Psoas muscle (tissue), 8 donors: ENCODE results near the gene MEX3A. TPM values are rescaled to one million over a fixed set of nuclear protein-coding genes. Genes with fewer than 3 reads are reported as not detected.

Source experiments
- ATAC-seq, 4 donors: fragments of 200-7000 bp; cut with Tn5 transposase; one replicate each; pipeline ENCODE4 v1.9.1; 2020; ENCODE audit warnings: moderate library complexity in 3 of 4, mild to moderate bottlenecking in 2 of 4
- DNase-seq, 2 donors: peaks; one replicate each; pipeline ENCODE4 v3.0.0-alpha.2; 2020
- H3K27ac ChIP-seq: fragments of 200-600 bp; one replicate; pipeline ENCODE4 v1.8.0; 2022
- H3K27me3 ChIP-seq, 3 donors: fragments of 200-600 bp in 1 of 3; one replicate each; pipeline versions ENCODE4 v1.6.1 to v1.8.0; 2013 to 2022; ENCODE audit warnings: low read length in 2 of 3, mild to moderate bottlenecking in 2 of 3, moderate library complexity in 1 of 3; ENCODE audit not compliant: insufficient read depth in 3 of 3
- H3K36me3 ChIP-seq, 2 donors: fragments of 200-600 bp in 1 of 2; one replicate each; pipeline versions ENCODE4 v1.6.1 to v1.8.0; 2013 to 2022; ENCODE audit warnings: low read depth in 1 of 2, mild to moderate bottlenecking in 1 of 2, moderate library complexity in 1 of 2; ENCODE audit not compliant: insufficient read depth in 1 of 2
- H3K4me1 ChIP-seq: fragments of 200-600 bp; one replicate; pipeline ENCODE4 v1.8.0; 2022
- H3K4me3 ChIP-seq: fragments of 200-600 bp; one replicate; pipeline ENCODE4 v1.8.0; 2022; ENCODE audit warnings: mild to moderate bottlenecking
- H3K9me3 ChIP-seq: fragments of 200-600 bp; one replicate; pipeline ENCODE4 v1.8.0; 2022
- WGBS, 3 donors: extraction: QIAGEN DNeasy Blood & Tissue Kit; methylation state at CpG; one replicate each; pipeline versions ENCODE4 v1.1.6 to v1.1.7; 2013; 5-methylcytosine and 5-hydroxymethylcytosine counted together
- intact Hi-C, 2 donors: fragments of 100-400 bp; cut with DNase I; formaldehyde crosslinking; loops; one replicate each; pipeline versions ENCODE4 v1.11.0 to v1.14.2; 2022
- polyA plus RNA-seq, 3 donors: library from polyadenylated mRNA; stranded (reverse); fragments of 200-250 nt; gene quantifications; one replicate each; pipeline ENCODE4 v1.2.3, GENCODE V29; 2013
- total RNA-seq, 4 donors: library from RNA; stranded (reverse); fragmentation: NEBNext Ultra II Directional in 2 of 4; extraction: Animal tissue kit (Norgen Biotek cat#: 25700) in 2 of 4; gene quantifications; one replicate each; pipeline versions ENCODE4 v1.2.1 to v1.2.4, GENCODE V29; 2021 to 2023
- TF ChIP-seq, protein P1 (sequence below): fragments of 200-600 bp; IDR thresholded peaks from one replicate; pipeline ENCODE4 v1.8.0; 2022; ENCODE audit warnings: antibody characterized with exemption
- donor health status: healthy with polysubstance abuse.
- donor health status: DM: no; HTN: no; CAD: no; lungs with moderate emphysema.
- donor health status: Bipolar disorder and iron deficiency.
- donor health status: healthy.
- donor health status: DM: yes; HTN: yes; CAD: no.
- donor health status: DM: no; HTN: no; CAD: no.
- donor health status: DM: no; HTN: no; CAD: no.
- donor health status: DM: yes; HTN: yes; CAD: no.

Gene MEX3A
- total and polyA plus RNA-seq, 7 donors: 0.06 to 0.42 (median 0.13) TPM

DNA sequence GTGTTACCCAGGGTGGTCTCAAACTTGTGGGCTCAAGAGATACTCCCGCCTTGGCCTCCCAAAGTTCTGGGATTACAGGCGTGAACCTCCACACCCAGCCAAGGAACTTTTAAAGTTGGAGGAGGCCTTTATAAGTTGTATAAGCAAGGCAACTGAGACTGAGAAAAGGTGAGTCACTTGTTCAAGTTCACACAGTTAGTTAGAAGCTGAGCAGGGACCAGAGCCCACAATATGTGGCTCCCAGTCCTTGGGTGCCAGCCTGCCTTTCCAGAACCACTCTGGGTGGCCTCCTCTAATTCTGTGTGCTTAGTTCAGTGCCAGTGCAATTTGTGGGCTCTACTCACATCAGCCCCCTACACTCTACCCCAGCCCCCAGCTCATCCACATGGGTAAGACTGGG lies 17.6 kb downstream of the MEX3A start:
- Histone ChIP-seq H3K27me3 (no peaks in the 10 kb centered on the region), H3K4me1 (no peaks in the 10 kb centered on the region), H3K36me3 (no peaks in the 10 kb centered on the region), H3K4me3 (no peak overlapping the region), H3K9me3 (no peaks in the 10 kb centered on the region), H3K27ac (no peak overlapping the region)
- ATAC-seq (no peak), DNase-seq (no peak)
- WGBS, 3 donors: 96 to 100% (median 100%) methylated on average over 2 of the region's 2 CpGs
- TF ChIP-seq, protein P1, sequence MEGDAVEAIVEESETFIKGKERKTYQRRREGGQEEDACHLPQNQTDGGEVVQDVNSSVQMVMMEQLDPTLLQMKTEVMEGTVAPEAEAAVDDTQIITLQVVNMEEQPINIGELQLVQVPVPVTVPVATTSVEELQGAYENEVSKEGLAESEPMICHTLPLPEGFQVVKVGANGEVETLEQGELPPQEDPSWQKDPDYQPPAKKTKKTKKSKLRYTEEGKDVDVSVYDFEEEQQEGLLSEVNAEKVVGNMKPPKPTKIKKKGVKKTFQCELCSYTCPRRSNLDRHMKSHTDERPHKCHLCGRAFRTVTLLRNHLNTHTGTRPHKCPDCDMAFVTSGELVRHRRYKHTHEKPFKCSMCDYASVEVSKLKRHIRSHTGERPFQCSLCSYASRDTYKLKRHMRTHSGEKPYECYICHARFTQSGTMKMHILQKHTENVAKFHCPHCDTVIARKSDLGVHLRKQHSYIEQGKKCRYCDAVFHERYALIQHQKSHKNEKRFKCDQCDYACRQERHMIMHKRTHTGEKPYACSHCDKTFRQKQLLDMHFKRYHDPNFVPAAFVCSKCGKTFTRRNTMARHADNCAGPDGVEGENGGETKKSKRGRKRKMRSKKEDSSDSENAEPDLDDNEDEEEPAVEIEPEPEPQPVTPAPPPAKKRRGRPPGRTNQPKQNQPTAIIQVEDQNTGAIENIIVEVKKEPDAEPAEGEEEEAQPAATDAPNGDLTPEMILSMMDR: no peak
- intact Hi-C loops: no loop called here

- ATAC-seq (no peak), DNase-seq (no peak)
- intact Hi-C loops: no loop called here
These were observed 18.3 kb downstream of the MEX3A start for GRCh38 chr1:156063997-156064285.

GRCh38 chr1:156062189-156062588 lies 20.1 kb downstream of the MEX3A start:
- no peak overlapping the region for H3K4me3 ChIP-seq
- DNase-seq: no peak
- no peaks in the 10 kb centered on the region for H3K9me3 ChIP-seq
- H3K27me3 ChIP-seq: no peaks in the 10 kb centered on the region
- H3K4me1 ChIP-seq: no peaks in the 10 kb centered on the region
- 94 to 97% (median 97%) methylated on average over 3 of the region's 3 CpGs for WGBS, 3 donors
- TF ChIP-seq, protein P1: no peak
- H3K27ac ChIP-seq: no peak overlapping the region
- peaks cover 0 to 16% of the 10 kb centered on the region in 2 donors for H3K36me3 ChIP-seq
- ATAC-seq: no peak
- intact Hi-C loops: no loop called here

More at GRCh38 chr1:156063997-156064285, 18.3 kb downstream of the MEX3A start:
- no peaks in the 10 kb centered on the region for H3K9me3 ChIP-seq
- H3K36me3 ChIP-seq: no peaks in the 10 kb centered on the region
- H3K4me3 ChIP-seq: no peak overlapping the region
- TF ChIP-seq, protein P1: no peak
- 64 to 70% (median 64%) methylated on average over 2 of the region's 2 CpGs for WGBS, 3 donors
- H3K27ac ChIP-seq: no peak overlapping the region
- H3K27me3 ChIP-seq: no peaks in the 10 kb centered on the region
- no peaks in the 10 kb centered on the region for H3K4me1 ChIP-seq

GRCh38 chr1:156060937-156061636 lies 21.2 kb downstream of the MEX3A start, which contains the start of gene RAB25:
TSS of gene RAB25 (plus strand) at chr1:156061160. CDS start at chr1:156061401, 241 bp downstream.
- intact Hi-C loops: no loop called here
- no peak within 1 kb of the TSS for H3K4me3 ChIP-seq
- 51 to 60% (median 56%) methylated on average over 11 of the region's 11 CpGs for WGBS, 3 donors
- H3K4me1 ChIP-seq: no peaks in the 10 kb centered on the region
- DNase-seq (no peak), ATAC-seq (no peak)
- H3K36me3 ChIP-seq: peaks cover 0 to 24% of the 10 kb centered on the region in 2 donors
- H3K27ac ChIP-seq: no peak within 1 kb of the TSS
- no peaks in the 10 kb centered on the region for H3K9me3 ChIP-seq
- H3K27me3 ChIP-seq: no peaks in the 10 kb centered on the region
- TF ChIP-seq, protein P1: no peak
